ENCODE data around the gene KRT82.
A peak's percentile ranks its signal among the peaks of the same experiment; 100 is the strongest.
"Not testable (repeated sequence)": the region's sequence is repeated elsewhere in the genome, so short reads cannot be mapped to it uniquely, and the experiment has no call there.

Gene KRT82

DNA sequence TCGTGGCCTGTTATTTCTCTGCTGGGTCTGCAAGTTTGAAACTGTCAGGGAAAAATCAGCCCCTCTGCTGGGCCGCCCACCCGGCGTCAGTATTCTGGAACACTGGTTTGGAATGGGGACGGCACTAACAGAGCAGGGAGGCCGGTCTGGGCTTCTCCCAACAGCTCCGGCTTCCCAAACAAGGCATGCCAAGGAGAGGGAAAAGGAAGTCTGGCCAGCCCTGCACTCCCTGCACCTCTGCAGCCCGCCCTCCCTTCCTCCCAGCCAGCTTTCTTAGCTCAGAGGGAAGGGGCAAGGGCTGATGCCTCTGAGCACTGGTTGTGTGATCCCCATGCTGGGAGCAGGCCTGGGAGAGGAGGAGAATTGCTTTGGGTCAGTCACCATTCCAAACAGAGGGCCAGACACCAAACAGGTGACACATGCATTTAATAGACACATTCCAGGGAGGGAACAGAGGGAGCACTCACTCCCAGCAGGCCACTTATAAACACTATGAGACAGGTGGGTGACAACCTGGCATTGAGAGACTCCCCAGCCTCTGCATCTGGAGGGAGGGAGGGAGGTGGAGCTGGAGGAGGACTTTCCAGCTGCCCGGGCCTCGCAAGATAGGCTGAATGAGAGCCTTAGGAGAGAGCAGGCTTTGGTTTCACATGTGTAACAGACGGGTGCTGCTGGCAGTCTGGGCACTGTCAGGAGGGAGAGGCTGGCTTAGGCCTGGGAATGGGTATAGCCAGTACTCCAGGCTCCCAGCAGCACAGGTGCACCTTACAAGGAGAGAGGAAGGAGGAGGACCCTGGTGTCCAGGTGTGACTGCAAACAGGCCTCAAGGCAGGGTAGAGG is 17.7 kb upstream of the KRT82 start:
- peaks cover 14% of the 10 kb centered on the region for H3K27me3 Mint-ChIP-seq
- no peak for DNase-seq

DNA sequence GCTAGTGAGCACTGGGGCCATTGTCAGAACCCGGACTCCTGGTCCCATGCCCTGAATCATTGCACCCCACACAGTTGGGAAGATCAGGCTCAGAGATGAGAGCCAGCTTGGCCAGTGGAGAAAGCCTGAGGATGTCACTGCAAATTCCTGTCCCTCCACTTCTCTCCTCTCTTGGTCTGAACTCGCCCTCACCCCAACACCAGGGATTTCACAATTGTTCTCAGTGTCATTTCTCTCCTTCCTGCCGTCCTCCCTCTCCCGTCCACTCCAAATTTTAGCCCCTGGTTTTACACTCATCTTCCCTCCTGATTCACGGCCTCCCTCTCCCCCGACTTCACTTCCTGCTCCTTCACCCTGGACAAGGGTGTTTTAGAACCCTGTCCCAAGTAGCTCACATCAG is 16.9 kb upstream of the KRT82 start:
- no peak for DNase-seq
- ATAC-seq = no peak
- Mint-ChIP-seq H3K4me1 (peaks cover 10% of the 10 kb centered on the region), H3K4me3 (no peak overlapping the region), H3K9me3 (no peaks in the 10 kb centered on the region), H3K27me3 (peaks cover 7% of the 10 kb centered on the region), H3K27ac (no peak overlapping the region)

More for the DNA sequence above, 17.7 kb upstream of the KRT82 start:
- H3K4me1 Mint-ChIP-seq = peaks cover 10% of the 10 kb centered on the region
- H3K4me3 Mint-ChIP-seq = no peak overlapping the region
- no peak for ATAC-seq
- H3K9me3 Mint-ChIP-seq = no peaks in the 10 kb centered on the region
- H3K27ac Mint-ChIP-seq = no peak overlapping the region

GRCh38 chr12:52419656-52420055 is 13.5 kb upstream of the KRT82 start:
- H3K27me3 Mint-ChIP-seq = peaks cover 14% of the 10 kb centered on the region
- no peak for ATAC-seq
- H3K9me3 Mint-ChIP-seq = no peaks in the 10 kb centered on the region
- no peak for DNase-seq
- no peak overlapping the region for H3K4me3 Mint-ChIP-seq
- peak overlapping the region in 1 of 2 donors; percentile 35 for H3K27ac Mint-ChIP-seq
- H3K4me1 Mint-ChIP-seq = peaks cover 10% of the 10 kb centered on the region

GRCh38 chr12:52418576-52419110 is 12.5 kb upstream of the KRT82 start:
- Mint-ChIP-seq H3K4me1 (peaks cover 10% of the 10 kb centered on the region), H3K27me3 (peaks cover 14% of the 10 kb centered on the region), H3K9me3 (no peaks in the 10 kb centered on the region), H3K4me3 (no peak overlapping the region), H3K27ac (no peak overlapping the region)
- DNase-seq (no peak), ATAC-seq (no peak)

DNA sequence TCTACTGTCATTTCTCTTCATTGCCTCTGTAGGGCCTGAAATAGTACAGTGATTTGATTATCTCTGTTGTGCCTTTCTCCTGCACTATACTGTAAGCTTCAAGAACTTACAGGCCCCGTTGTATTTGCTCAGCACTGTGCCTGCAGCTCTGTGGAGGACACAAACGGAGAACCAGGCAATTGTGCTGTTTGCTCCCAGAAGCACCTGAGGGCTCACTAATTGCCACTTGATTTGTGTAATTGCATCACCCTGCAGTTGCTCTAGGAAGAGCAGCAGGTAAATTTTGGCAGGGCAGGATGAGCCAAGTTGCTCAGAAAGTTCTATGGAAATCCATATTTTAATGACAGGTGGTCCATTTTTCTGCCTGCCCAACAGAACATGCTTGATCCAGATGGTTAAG is 11.6 kb upstream of the KRT82 start:
- Mint-ChIP-seq H3K4me1 (peaks cover 10% of the 10 kb centered on the region), H3K4me3 (no peak overlapping the region), H3K9me3 (no peaks in the 10 kb centered on the region), H3K27me3 (peaks cover 19% of the 10 kb centered on the region), H3K27ac (peak overlapping the region in 1 of 2 donors; percentile 55)
- ATAC-seq = no peak
- no peak for DNase-seq

DNA sequence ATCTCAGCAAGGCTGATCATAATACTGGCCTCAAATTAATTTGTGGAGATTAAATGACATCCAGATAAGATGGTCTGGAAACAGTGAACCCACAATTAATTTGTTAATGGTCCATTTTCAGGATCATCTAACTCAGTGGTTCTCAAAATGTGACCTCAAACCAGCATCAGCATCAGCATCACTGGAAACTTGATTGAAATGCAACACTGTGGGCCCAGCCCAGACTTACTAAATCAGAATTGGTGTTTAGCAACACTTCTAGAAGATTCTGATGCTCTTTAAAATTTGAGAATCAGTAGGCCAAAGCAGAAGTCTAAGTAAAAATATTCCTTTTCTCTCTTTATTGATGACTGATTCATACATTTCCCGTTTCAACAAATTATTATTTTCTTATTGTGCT is 10.7 kb upstream of the KRT82 start:
- peaks cover 25% of the 10 kb centered on the region for H3K27me3 Mint-ChIP-seq
- ATAC-seq (no peak), DNase-seq (no peak)
- no peak overlapping the region for H3K4me3 Mint-ChIP-seq
- peaks cover 10% of the 10 kb centered on the region for H3K4me1 Mint-ChIP-seq
- H3K9me3 Mint-ChIP-seq = no peaks in the 10 kb centered on the region
- no peak overlapping the region for H3K27ac Mint-ChIP-seq

DNA sequence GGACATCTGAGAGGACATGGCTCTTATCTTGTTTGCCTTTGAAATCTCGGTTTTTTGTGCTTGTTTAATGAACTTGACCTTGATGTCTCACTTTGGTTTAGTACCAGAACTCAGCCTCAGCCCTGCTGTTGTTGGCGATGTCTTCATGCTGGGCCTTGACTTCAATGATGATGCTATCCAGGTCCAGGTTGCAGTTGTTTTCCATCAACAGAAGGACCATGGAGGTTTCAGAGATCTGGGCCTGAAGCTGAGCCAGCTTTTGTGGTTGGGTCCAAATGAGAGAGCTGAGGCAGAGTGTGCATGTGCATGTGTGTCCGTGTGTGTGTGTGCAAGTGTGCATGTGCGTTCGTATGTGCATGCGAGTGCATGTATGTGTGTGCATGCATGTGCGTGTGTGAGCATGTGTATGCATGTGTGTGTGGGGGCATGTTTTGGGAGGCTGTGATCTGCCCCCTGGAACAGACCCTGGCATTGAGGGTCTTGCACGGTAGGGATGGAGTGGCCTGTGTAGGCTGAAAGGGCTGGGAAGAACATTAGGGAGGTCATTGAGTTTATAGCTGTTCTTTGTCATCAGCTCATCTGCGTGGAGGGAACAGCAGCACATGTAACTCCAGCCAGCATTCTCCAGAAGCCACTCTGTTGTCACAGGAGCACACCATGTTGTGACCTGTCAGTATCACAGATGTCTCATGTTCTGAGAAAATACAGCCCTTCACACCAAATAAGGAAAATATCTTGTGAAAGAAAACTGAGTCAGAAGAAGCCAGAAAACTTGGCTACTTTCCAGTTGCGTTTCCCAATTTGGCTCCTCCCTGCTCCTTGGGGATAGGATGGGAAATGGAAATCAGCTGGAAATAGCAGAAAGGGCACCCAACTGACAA is 10.0 kb upstream of the KRT82 start:
- H3K9me3 Mint-ChIP-seq = no peaks in the 10 kb centered on the region
- peaks cover 10% of the 10 kb centered on the region for H3K4me1 Mint-ChIP-seq
- DNase-seq (no peak), ATAC-seq (no peak)
- H3K27me3 Mint-ChIP-seq = peaks cover 25% of the 10 kb centered on the region
- H3K4me3 Mint-ChIP-seq = no peak overlapping the region
- no peak overlapping the region for H3K27ac Mint-ChIP-seq

GRCh38 chr12:52414936-52415335 is 8.8 kb upstream of the KRT82 start:
- peaks cover 20% of the 10 kb centered on the region for H3K27me3 Mint-ChIP-seq
- peaks cover 6% of the 10 kb centered on the region for H3K4me1 Mint-ChIP-seq
- ATAC-seq (no peak), DNase-seq (no peak)
- H3K9me3 Mint-ChIP-seq = no peaks in the 10 kb centered on the region
- no peak overlapping the region for H3K27ac Mint-ChIP-seq
- H3K4me3 Mint-ChIP-seq = no peak overlapping the region

DNA sequence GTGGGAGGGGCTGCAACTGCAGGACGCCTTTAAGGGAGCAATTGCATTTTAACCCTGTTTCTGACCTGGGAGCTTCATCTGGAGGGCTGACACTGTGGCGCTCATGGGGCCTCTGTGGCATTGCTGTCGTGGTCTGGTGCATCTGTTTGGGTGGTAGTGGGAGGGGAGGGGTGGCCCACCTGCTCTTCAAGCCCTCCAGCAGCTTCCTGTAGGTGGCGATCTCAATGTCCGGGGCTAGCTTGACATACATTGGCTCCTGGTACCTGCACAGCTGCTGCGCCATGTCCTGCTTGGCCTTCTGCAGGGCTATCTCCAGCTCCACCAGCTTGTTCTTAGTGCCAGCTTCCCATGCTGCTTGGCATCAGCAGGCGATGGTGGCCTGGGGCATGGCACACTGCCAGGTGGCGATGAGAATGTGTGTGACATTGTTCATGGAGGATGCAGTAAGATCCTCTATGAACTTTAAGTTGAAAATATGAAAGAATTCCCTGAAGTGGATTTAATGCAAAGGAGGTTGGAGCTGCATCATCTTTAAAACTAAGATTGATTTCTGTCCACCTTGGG is 7.7 kb upstream of the KRT82 start:
- ATAC-seq (no peak), DNase-seq (no peak)
- Mint-ChIP-seq H3K9me3 (no peaks in the 10 kb centered on the region), H3K27me3 (peaks cover 17% of the 10 kb centered on the region), H3K27ac (no peak overlapping the region), H3K4me3 (no peak overlapping the region), H3K4me1 (no peaks in the 10 kb centered on the region)

DNA sequence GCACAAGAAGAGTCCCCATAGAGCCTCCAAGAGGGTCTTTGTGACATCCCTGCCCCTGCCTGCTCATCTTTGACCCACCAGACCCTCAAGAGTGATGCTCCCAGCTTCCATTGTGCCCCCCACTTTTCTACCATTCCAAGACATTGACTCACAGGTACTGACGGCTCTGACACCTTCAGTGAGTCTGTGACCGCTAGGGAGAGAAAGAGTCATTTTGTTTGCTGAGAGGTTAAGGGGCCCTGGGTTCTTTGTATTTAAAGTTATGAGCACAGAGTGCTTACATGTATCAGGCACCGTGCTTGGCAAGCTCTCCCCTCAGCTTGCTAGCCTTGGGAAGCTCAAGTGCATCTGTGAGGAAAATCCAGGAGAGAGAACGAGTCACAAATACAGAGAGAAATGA is 7.1 kb upstream of the KRT82 start:
- Mint-ChIP-seq H3K9me3 (no peaks in the 10 kb centered on the region), H3K4me1 (no peaks in the 10 kb centered on the region), H3K27ac (no peak overlapping the region), H3K27me3 (peaks cover 17% of the 10 kb centered on the region), H3K4me3 (no peak overlapping the region)
- DNase-seq (no peak), ATAC-seq (no peak)

DNA sequence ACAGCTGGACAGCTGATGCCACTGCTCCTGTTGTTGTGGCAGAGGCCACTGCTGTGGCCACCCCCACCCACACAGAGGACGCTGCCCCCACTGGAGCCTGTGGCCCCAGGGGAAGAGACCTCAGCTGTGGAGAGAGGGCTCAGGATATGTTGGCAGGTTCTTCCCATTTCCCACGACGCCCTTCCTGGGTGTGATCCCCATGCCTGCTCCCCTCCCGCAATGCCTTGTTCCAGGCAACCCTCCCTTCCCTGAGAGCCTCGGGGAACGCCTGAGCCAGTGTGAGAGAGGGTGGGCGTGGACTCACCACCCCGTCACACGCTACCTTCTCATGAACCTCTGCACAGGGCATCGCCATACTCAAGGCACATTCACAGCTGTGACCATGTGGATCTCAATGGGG is 5.7 kb upstream of the KRT82 start:
- DNase-seq = no peak
- ATAC-seq = no peak
- Mint-ChIP-seq H3K4me3 (no peak overlapping the region), H3K9me3 (no peaks in the 10 kb centered on the region), H3K27me3 (peaks cover 23% of the 10 kb centered on the region), H3K4me1 (no peaks in the 10 kb centered on the region), H3K27ac (no peak overlapping the region)

GRCh38 chr12:52410589-52411248 is 4.6 kb upstream of the KRT82 start:
- not testable (repeated sequence) for H3K9me3 Mint-ChIP-seq, H3K27ac Mint-ChIP-seq, H3K4me3 Mint-ChIP-seq, ATAC-seq, H3K4me1 Mint-ChIP-seq, DNase-seq
- H3K27me3 Mint-ChIP-seq = peaks cover 16% of the 10 kb centered on the region

- ATAC-seq (no peak), DNase-seq (no peak)
- no peaks in the 10 kb centered on the region for H3K4me1 Mint-ChIP-seq
- H3K9me3 Mint-ChIP-seq = no peaks in the 10 kb centered on the region
- peak overlapping the region in 1 of 2 donors; percentile 43 for H3K27ac Mint-ChIP-seq
- H3K27me3 Mint-ChIP-seq = peaks cover 13% of the 10 kb centered on the region
- H3K4me3 Mint-ChIP-seq = no peak overlapping the region
These were observed 1.8 kb upstream of the KRT82 start for GRCh38 chr12:52407918-52408317.

DNA sequence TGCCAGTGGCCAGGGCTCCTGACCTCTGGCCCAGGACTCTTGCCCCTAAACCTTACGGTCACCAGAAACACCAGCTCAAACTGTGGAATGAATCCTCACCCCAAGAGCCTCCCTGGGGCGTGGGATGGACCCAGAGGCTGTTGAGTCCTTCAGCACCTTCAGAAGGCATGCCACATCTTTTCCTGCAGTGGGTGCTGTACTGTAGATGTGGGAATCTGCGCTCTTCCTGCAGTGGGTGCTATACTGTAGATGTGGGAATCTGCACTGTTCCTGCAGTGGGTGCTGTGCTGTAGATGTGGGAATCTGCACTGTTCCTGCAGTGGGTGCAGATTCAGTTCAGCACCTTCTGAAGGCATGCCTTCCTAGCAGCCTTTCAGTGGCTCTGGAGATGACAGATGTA is 1.2 kb downstream of the KRT82 start:
- DNase-seq (no peak), ATAC-seq (no peak)
- Mint-ChIP-seq H3K27ac (no peak overlapping the region), H3K9me3 (no peaks in the 10 kb centered on the region), H3K4me1 (no peaks in the 10 kb centered on the region), H3K27me3 (peaks cover 6% of the 10 kb centered on the region), H3K4me3 (no peak overlapping the region)

DNA sequence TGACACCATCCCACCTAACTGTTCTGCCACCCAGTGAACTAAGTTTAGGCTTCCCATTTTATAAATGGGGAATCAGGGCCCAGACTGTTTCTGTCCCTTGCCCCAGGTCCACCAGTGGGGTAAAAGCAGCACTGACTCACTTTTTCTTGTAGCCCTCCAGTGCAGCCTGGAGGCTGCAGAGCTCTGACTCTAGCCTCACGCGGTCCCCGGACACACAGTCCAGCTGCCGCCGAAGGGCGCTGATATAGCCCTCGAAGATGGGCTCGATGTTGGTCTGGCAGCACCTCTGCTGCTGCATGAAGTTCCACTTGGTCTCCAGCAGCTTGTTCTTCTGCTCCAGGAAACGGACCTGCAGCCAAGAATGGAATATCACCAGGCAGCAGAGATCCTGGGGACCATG is 2.6 kb downstream of the KRT82 start:
- Mint-ChIP-seq H3K27ac (no peak overlapping the region), H3K4me1 (peaks cover 6% of the 10 kb centered on the region), H3K9me3 (no peaks in the 10 kb centered on the region), H3K4me3 (no peak overlapping the region), H3K27me3 (peaks cover 6% of the 10 kb centered on the region)
- no peak for DNase-seq
- no peak for ATAC-seq

Measured in stimulated activated naive CD8-positive, alpha-beta T cell treated with anti-CD3 and anti-CD28 coated beads, Interleukin-15, amount 100 ng/mL, for 72 hours (primary cell).